K562 (cell line): Measurements from ENCODE around the gene DIAPH3. TPM values are rescaled to one million over a fixed set of nuclear protein-coding genes. Genes with fewer than 3 reads are reported as not detected.

ENCODE experiments used
- ATAC-seq: fragments of 200-7000 bp; cut with Tn5 transposase; 3 replicates; pipeline ENCODE4 v1.9.1; 2020; ENCODE audit warnings: moderate library complexity
- BruUV-seq: library from RNA; stranded (reverse); fragments of 400-500 nt; replicated peaks from 2 replicates; lab custom pipeline; 2021; lab: Mats Ljungman, UMichigan
- CTCF ChIA-PET: fragments of 300-600 bp; formaldehyde crosslinking; extraction: SDS; loops from one replicate; lab custom pipeline; 2021; ENCODE audit warnings: low intra/inter-chr PET ratio; lab: Yijun Ruan, JAX
- POLR2A ChIA-PET: fragments of 300-600, 350-650 bp; sonication (Branson Sonifier 250); formaldehyde crosslinking; extraction: SDS; loops from one replicate; lab custom pipeline; 2021; ENCODE audit warnings: antibody characterized with exemption, inconsistent platforms; lab: Yijun Ruan, JAX
- DNase-seq, 4 experiments: peaks; one replicate each; pipeline versions ENCODE4 v3.0.0 to v3.0.0-alpha.2; 2011 to 2018; ENCODE audit warnings: low spot score in 3 of 4, mixed read lengths in 3 of 4; ENCODE audit errors: extremely low read depth in 1 of 4
- FAIRE-seq: peaks from 2 replicates; lab custom pipeline; 2011; peaks lifted over from hg19 to GRCh38; lab: Jason Lieb, UNC
- H2AFZ ChIP-seq: 2 replicates; pipeline ENCODE4 v1.6.0; 2011; ENCODE audit warnings: low read depth, low read length, control low read depth, inconsistent platforms
- H3K27ac ChIP-seq: fragments of 200-600 bp; 3 replicates; pipeline ENCODE4 v1.8.0; 2011; ENCODE audit warnings: low read depth, mild to moderate bottlenecking, control low read depth, inconsistent platforms, low read length, moderate library complexity, mixed read lengths; ENCODE audit errors: extremely low read depth
- H3K27me3 ChIP-seq, 2 experiments: fragments of 300-600 bp in 1 of 2; 2 replicates in 1 of 2; 3 replicates in 1 of 2; pipeline versions ENCODE4 v1.6.0 to v1.8.0; 2011; ENCODE audit warnings: inconsistent platforms in 2 of 2, low read length in 2 of 2, mild to moderate bottlenecking in 1 of 2, mixed read lengths in 1 of 2, moderate library complexity in 1 of 2; ENCODE audit not compliant: control insufficient read depth in 2 of 2, insufficient read depth in 2 of 2
- H3K36me3 ChIP-seq: fragments of 300-600 bp; 3 replicates; pipeline ENCODE4 v1.8.0; 2011; ENCODE audit warnings: mild to moderate bottlenecking, low read length, inconsistent platforms; ENCODE audit not compliant: control insufficient read depth, insufficient read depth
- H3K4me1 ChIP-seq, 2 experiments: fragments of 200-600 bp in 1 of 2; replicated peaks in 1 of 2; 2 replicates in 1 of 2; 3 replicates in 1 of 2; pipeline versions ENCODE4 v1.5.1 to v1.8.0; 2011; ENCODE audit warnings: inconsistent platforms in 2 of 2, low read length in 2 of 2, mild to moderate bottlenecking in 1 of 2, mixed read lengths in 1 of 2, moderate library complexity in 1 of 2; ENCODE audit not compliant: control insufficient read depth in 2 of 2, insufficient read depth in 2 of 2
- H3K4me2 ChIP-seq: 2 replicates; pipeline ENCODE4 v1.6.1; 2011; ENCODE audit warnings: low read length, control low read depth, inconsistent platforms, mixed read lengths; ENCODE audit not compliant: insufficient read depth
- H3K4me3 ChIP-seq: fragments of 200-600 bp; sonication (generic), shearing (Covaris generic); 2 replicates; pipeline ENCODE4 v1.5.1; 2016; ENCODE audit warnings: control low read depth, inconsistent platforms
- H3K79me2 ChIP-seq: fragments of 200-600 bp; 3 replicates; pipeline ENCODE4 v1.8.0; 2011; ENCODE audit warnings: low read length, inconsistent platforms; ENCODE audit not compliant: control insufficient read depth, insufficient read depth
- H3K9ac ChIP-seq, 2 experiments: 2 replicates each; pipeline versions ENCODE4 v1.6.0 to v1.6.1; 2011; ENCODE audit warnings: low read depth in 2 of 2, low read length in 2 of 2, control low read depth in 1 of 2, inconsistent platforms in 1 of 2, mild to moderate bottlenecking in 1 of 2, mixed read lengths in 1 of 2; ENCODE audit not compliant: insufficient read depth in 1 of 2
- H3K9me1 ChIP-seq: one replicate; pipeline ENCODE4 v1.6.0; 2011; ENCODE audit warnings: inconsistent platforms, mild to moderate bottlenecking, low read length, moderate library complexity; ENCODE audit not compliant: control insufficient read depth, insufficient read depth
- H3K9me3 ChIP-seq: replicated peaks from 2 replicates; pipeline ENCODE4 v1.5.1; 2011; ENCODE audit warnings: low read depth, low read length, inconsistent platforms; ENCODE audit not compliant: control insufficient read depth, insufficient read depth
- H4K20me1 ChIP-seq: replicated peaks from 2 replicates; pipeline ENCODE4 v1.6.1; 2011; ENCODE audit warnings: low read length, inconsistent platforms, mixed read lengths; ENCODE audit not compliant: control insufficient read depth, insufficient read depth
- CEBPB ChIP-seq: fragments of 450-650 bp; IDR thresholded peaks from 2 replicates; pipeline ENCODE4 v1.6.1; 2016; ENCODE audit warnings: missing genetic modification characterization, missing compliant biosample characterization
- CEBPG ChIP-seq, 3 experiments: fragments of 200-800 bp in 1 of 3; sonication (Bioruptor generic) in 1 of 3; sonication (generic) in 1 of 3; formaldehyde crosslinking in 1 of 3; IDR thresholded peaks in 2 of 3; conservative IDR thresholded peaks in 1 of 3; 2 replicates each; pipeline versions ENCODE4 v1.6.1 to v1.8.0; 2016 to 2022; ENCODE audit warnings: missing compliant biosample characterization in 2 of 3, missing genetic modification characterization in 2 of 3, mild to moderate bottlenecking in 1 of 3, missing genetic modification reagents in 1 of 3
- HEY1 ChIP-seq: fragments of 250-450 bp; sonication (Bioruptor Pico); IDR thresholded peaks from 2 replicates; pipeline ENCODE4 v1.5.0; 2020; ENCODE audit warnings: mild to moderate bottlenecking, moderate library complexity, borderline replicate concordance
- MAZ ChIP-seq, 2 experiments: fragments of 450-650 bp in 1 of 2; sonication (generic) in 1 of 2; formaldehyde crosslinking; IDR thresholded peaks in 1 of 2; conservative IDR thresholded peaks in 1 of 2; 2 replicates each; pipeline versions ENCODE4 v1.4.0 to v1.5.0; 2020; ENCODE audit warnings: mild to moderate bottlenecking in 1 of 2, missing genetic modification reagents in 1 of 2
- MECOM ChIP-seq: fragments of 250-450 bp; sonication (Bioruptor Pico); IDR thresholded peaks from 2 replicates; pipeline ENCODE4 v1.8.0; 2022; ENCODE audit warnings: inconsistent platforms
- MNT ChIP-seq, 2 experiments: fragments of 450-650 bp; conservative IDR thresholded peaks; 2 replicates each; pipeline ENCODE4 v1.6.1; 2017; ENCODE audit warnings: mild to moderate bottlenecking in 2 of 2, moderate library complexity in 2 of 2
- STAT6 ChIP-seq: sonication (generic); formaldehyde crosslinking; IDR thresholded peaks from 2 replicates; pipeline ENCODE4 v1.8.1; 2023; ENCODE audit warnings: mild to moderate bottlenecking, missing genetic modification reagents
- THRAP3 ChIP-seq: fragments of 450-650 bp; IDR thresholded peaks from 2 replicates; pipeline ENCODE4 v1.6.1; 2016; ENCODE audit warnings: mild to moderate bottlenecking, inconsistent platforms, borderline replicate concordance
- ZNF316 ChIP-seq: fragments of 450-650 bp; IDR thresholded peaks from 2 replicates; pipeline ENCODE4 v1.6.1; 2016
- WGBS: fragments of 100-300 bp; shearing (Covaris generic); methylation state at CpG from one replicate; pipeline ENCODE4 v1.1.6; 2016; ENCODE audit warnings: low coverage, mixed read lengths; ENCODE audit not compliant: insufficient coverage; ENCODE audit errors: missing lambda C conversion rate; 5-methylcytosine and 5-hydroxymethylcytosine counted together
- in situ Hi-C: fragments of 300-500 bp; cut with MboI; formaldehyde crosslinking; loops from 4 replicates; pipeline ENCODE4 v1.15.0; 2018; ENCODE audit warnings: inconsistent platforms, mixed read lengths
- intact Hi-C: fragments of 100-400 bp; cut with micrococcal nuclease; formaldehyde crosslinking; loops from 2 replicates; pipeline ENCODE4 v1.14.2; 2022
- polyA plus RNA-seq, 8 experiments: library from polyadenylated mRNA; depleted of rRNA in 4 of 8; stranded (reverse) in 5 of 8; unstranded in 3 of 8; fragments of >200 nt; fragmentation: Nextera tagmentation in 2 of 8; fragmentation: Illumina TruSeq in 1 of 8; extraction: Ambion mirVana in 2 of 8; extraction: Trizol in 1 of 8; gene quantifications; 2 replicates each; pipeline versions ENCODE4 v1.2.1 to v1.2.3, GENCODE V29; 2011 to 2014; ENCODE audit warnings: inconsistent platforms in 1 of 8, missing spikeins in 1 of 8
- total RNA-seq, 7 experiments: library from RNA; depleted of rRNA in 6 of 7; stranded (reverse); fragments of >200 nt in 6 of 7; fragmentation: Illumina TruSeq in 2 of 7; extraction: Trizol in 2 of 7; gene quantifications; 2 replicates each; pipeline versions ENCODE4 v1.2.1 to v1.2.3, GENCODE V29; 2011 to 2021; ENCODE audit warnings: low replicate concordance in 1 of 7

The DIAPH3 gene
- total and polyA plus RNA-seq, 9 of the 15 experiments (the other 6 are each of a cell fraction or from before 2014, with no cell fraction given) = 9.0 to 18.7 (median 14.7) TPM

- CTCF ChIA-PET = no interaction called here
- BruUV-seq = no TSS peak
- intact Hi-C loops = no loop called here
Measured at GRCh38 chr13:59978862-59979261, 184.9 kb downstream of the DIAPH3 start.

GRCh38 chr13:59976856-59977255, 186.9 kb downstream of the DIAPH3 start:
- Histone ChIP-seq H3K4me2 (no peak overlapping the region), H4K20me1 (no peaks in the 10 kb centered on the region), H3K9me1 (no peaks in the 10 kb centered on the region), H3K4me1 (no peaks in the 10 kb centered on the region), H3K36me3 (no peaks in the 10 kb centered on the region; the same call in 2 of the 3 replicates), H3K9ac (no peak overlapping the region), H3K27me3 (no peaks in the 10 kb centered on the region), H3K79me2 (no peaks in the 10 kb centered on the region), H3K9me3 (no peaks in the 10 kb centered on the region), H2AFZ (no peak overlapping the region), H3K27ac (no peak overlapping the region), H3K4me3 (no peak overlapping the region)
- TF ChIP-seq MNT (conservative IDR thresholded peaks at IDR 0.05) = no peak
- no peak for TF ChIP-seq THRAP3
- TF ChIP-seq STAT6 (CRISPR knock-in tag) = no peak
- no peak for TF ChIP-seq MAZ (CRISPR knock-in tag; conservative IDR thresholded peaks at IDR 0.05 in 1 of 2, IDR thresholded peaks at IDR 0.05 in 1 of 2)
- no peak for TF ChIP-seq HEY1 (CRISPR knock-in tag)
- TF ChIP-seq CEBPB (tag) = peak; percentile 61
- no peak for TF ChIP-seq CEBPG (CRISPR knock-in tag; IDR thresholded peaks at IDR 0.05)
- peak in 1 of 2 experiments; percentile 66; a peak in 2 of 4 replicates for TF ChIP-seq CEBPG (tag; conservative IDR thresholded peaks at IDR 0.05 in 1 of 2, IDR thresholded peaks at IDR 0.05 in 1 of 2)
- in situ Hi-C loops (no loop called here), intact Hi-C loops (no loop called here)
- ChIA-PET CTCF (no interaction called here), POLR2A (no interaction called here)
- FAIRE-seq (no peak), DNase-seq (no peak), ATAC-seq (no peak)
- 68% methylated on average over 3 of the region's 3 CpGs for WGBS
- BruUV-seq = no TSS peak

More at GRCh38 chr13:59978862-59979261, 184.9 kb downstream of the DIAPH3 start:
- Histone ChIP-seq H3K27me3 (no peaks in the 10 kb centered on the region), H2AFZ (no peak overlapping the region), H3K4me3 (no peak overlapping the region), H3K4me1 (no peaks in the 10 kb centered on the region), H3K79me2 (no peaks in the 10 kb centered on the region), H3K9ac (no peak overlapping the region), H4K20me1 (no peaks in the 10 kb centered on the region), H3K27ac (no peak overlapping the region), H3K36me3 (peaks cover 4% of the 10 kb centered on the region; the same call in 1 of the 3 replicates), H3K9me3 (no peaks in the 10 kb centered on the region), H3K9me1 (no peaks in the 10 kb centered on the region), H3K4me2 (no peak overlapping the region)
- FAIRE-seq = no peak
- in situ Hi-C loops = no loop called here
- DNase-seq = no peak
- no peak for ATAC-seq
- POLR2A ChIA-PET = no interaction called here
- TF ChIP-seq ZNF316 (peak; percentile 56), MECOM (CRISPR knock-in tag) (no peak)
